GM12874 (cell line): ENCODE measurements around the gene E4F1.

Source experiments
- TF ChIP-seq, protein P1 (sequence below): IDR thresholded peaks from 2 replicates; pipeline ENCODE4 v1.5.1; 2011; ENCODE audit warnings: low read depth, mild to moderate bottlenecking, control low read depth, low read length, moderate library complexity; ENCODE audit not compliant: insufficient read depth

The E4F1 gene

DNA sequence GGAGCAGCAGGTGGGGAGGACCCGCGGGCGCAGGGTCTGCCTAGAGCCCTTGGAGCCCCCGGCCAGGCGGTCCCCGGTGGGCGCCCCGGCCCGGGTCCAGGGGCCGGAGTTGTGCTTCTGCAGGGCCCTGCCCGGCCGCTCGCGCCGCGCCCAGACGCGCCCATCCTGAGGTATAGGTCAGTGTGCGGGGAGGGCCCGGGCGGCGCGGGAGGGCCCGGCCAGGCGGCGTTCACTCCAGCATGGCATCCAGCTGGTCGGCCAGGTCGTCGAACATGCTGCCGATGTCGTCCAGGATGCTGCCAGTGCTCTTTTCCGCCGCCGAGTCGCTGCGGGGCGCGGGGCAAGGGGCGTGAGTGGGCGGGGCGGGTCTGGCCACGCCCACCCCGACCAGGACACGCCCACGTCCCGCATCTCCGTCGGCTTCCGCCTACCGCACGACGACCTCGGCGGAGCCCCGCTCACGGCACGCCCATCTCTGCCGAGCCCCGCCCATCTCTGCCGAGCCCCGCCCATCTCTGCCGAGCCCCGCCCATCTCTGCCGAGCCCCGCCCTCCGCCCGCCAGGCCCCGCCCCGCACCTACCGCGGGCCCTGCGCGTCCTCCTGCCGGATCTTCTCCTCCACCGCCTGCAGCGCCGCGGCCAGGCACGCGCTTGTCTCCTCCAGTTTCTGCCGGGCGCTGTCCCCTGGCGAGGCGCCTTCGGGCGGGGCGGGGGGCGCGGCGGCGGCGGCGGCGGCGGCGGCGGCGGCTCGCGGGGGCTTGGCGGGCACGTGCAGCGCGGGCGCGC is 44.9 kb upstream of the E4F1 start:
- TF ChIP-seq, protein P1, sequence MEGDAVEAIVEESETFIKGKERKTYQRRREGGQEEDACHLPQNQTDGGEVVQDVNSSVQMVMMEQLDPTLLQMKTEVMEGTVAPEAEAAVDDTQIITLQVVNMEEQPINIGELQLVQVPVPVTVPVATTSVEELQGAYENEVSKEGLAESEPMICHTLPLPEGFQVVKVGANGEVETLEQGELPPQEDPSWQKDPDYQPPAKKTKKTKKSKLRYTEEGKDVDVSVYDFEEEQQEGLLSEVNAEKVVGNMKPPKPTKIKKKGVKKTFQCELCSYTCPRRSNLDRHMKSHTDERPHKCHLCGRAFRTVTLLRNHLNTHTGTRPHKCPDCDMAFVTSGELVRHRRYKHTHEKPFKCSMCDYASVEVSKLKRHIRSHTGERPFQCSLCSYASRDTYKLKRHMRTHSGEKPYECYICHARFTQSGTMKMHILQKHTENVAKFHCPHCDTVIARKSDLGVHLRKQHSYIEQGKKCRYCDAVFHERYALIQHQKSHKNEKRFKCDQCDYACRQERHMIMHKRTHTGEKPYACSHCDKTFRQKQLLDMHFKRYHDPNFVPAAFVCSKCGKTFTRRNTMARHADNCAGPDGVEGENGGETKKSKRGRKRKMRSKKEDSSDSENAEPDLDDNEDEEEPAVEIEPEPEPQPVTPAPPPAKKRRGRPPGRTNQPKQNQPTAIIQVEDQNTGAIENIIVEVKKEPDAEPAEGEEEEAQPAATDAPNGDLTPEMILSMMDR: no peak

DNA sequence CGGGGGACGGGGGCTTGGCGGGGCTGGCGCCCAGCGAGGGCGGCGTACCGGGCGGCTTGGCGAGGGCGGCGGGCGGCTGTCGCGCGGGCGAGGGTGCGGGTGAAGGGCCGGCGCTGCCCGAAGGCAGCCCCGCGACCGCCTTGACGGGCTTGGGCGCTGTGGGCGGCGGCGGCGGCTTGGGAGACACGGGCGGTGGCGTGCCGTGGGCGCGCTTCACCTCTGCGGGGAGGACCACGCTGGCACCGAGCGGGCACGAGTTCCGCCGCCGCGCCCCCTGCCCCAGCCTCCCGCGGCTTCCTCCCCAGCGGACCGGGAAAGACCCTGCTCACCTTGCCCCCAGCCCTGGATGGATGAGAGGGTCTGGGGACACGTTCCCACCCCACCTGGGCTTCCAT is 44.3 kb upstream of the E4F1 start:
- TF ChIP-seq, protein P1: no peak

DNA sequence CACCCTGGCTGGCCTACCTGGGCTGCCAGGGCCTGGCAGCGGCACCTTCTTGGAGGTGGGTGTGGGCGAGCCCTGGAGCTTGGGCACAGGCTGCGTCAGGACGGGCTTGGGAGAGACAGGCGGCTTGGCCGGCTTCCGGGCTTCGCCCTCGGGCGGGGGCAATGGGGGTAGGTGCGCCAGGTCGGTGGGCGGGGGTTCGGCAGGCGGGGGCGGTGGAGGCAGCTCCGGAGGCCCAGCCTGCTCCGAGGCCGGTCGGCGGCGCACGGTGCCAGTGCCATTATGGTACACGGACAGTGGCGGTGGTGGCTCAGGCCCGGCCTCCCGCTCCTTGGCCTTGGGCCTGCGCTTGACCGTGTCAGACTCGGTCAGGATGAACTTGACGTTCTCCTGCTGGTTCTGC is 43.8 kb upstream of the E4F1 start:
- TF ChIP-seq, protein P1: no peak

DNA sequence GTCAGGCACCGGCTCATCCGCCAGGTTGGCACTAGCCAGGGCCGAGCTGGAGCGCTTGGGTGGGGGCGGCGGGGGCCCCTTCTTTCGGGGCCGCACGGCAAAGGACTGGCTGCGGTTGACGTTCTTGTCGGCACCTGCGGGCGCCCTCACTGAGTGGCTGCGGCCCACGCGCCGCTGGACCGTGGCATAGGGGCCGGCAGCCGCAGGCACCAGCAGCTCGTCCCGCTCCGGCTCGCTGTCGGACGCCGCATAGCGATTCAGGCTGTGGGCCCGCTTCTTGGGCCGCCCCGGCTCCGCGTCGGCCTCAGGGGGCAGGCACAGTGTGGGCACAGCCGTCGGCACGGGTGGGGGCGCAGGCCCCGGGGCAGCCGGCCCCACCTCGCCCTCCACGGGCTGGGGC is 42.9 kb upstream of the E4F1 start:
- TF ChIP-seq, protein P1: no peak

DNA sequence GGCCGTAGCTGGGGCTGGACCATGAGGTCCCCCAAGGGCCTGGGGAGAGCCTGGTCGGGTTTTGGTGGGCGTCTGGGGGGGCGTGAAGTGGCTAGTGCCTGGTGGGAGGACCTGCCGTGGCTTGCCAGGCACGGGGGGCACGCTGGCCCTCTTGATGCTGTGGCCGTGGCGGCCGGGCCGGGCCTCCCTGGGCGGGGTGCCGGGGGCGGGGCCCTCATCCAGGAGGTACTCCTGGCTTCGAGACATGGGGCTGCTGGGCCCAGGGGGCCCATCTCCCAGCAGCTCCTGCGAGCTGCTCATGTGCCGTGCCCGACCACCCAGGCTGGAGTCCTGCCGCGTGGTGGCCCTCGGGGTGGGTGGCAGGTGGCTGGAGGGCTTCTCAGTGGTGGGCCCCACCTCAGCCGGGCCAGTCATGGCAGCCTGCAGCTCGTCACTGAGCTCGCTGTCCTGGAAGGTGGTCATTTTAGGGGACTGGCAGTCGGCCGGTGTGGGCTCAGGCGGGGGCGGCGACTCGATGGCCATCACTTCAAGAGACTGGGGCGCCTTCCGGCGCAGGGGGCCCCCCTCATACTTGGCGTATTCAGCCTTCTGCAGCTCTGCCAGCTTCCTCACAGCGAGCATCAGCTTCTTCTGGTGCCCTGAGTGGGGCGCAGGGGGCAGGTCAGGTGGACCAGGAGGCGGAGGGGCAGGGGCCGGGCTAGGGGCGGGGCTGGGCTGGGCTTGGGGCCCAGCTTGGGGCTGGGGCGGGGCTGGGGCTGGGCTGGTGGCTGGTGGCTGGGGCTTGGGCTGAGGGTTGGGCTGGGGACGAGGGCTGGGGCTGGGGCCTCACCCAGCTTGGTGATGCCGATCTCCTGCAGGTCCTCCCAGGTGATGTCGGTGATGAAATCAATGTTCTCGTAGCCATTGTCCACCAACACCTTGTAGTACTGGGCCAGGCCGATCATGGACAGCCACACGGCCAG is 42.1 kb upstream of the E4F1 start:
- TF ChIP-seq, protein P1: no peak

DNA sequence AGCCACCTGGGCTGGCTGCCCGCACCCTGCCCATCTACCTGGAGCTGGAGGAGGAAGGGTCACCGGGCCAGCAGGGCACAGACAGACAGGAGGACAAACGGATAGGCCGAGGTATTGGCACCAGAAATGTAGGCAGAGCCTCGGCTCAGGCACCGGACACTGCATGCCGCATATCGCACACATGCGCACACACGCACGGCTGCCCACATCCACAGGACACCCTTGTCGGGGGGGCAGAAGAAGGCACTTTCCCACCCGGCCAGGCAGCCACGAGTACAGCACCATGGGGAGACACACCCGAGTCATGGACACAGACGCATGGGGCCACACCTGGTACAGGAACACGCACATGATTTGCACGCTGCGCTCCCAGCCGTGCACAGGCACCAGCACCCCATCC is 41.4 kb upstream of the E4F1 start:
- TF ChIP-seq, protein P1: no peak

DNA sequence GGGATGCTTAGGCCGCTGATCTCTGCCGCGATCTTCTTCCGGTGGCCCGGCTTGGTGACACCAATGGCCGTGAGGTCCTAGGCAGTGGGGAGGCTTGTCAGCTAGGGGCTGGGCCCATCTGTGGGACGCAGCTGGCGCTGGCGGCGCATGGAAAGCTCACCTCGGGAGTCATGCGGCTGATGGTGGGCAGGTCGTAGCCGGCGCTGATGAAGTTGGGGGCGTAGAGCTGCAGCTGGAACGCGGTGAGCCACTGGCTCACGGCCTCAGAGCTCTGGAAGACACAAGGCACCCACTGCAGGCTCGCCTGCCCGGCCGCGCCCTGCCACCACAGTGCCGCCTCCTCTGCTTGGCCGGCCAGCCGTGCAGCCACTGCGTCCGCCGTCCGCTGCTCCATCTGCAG is 39.7 kb upstream of the E4F1 start:
- TF ChIP-seq, protein P1: no peak
